ENCODE results near the gene FAM32A.

GRCh38 chr19:16146112-16146511 is 39.1 kb upstream of the FAM32A start:
- TF ChIP-seq EZH2 (IDR thresholded peaks at IDR 0.05; ENCODE audit: low read length, missing control alignments) (no peak), CTCF (conservative IDR thresholded peaks at IDR 0.05 in 1 of 2, IDR thresholded peaks at IDR 0.05 in 1 of 2; ENCODE audit: low read depth in 1 of 2, low read length in 2 of 2) (no peak)
